GM23338 (cell line): ENCODE results near the gene ADORA2A. TPM values are rescaled to one million over a fixed set of nuclear protein-coding genes. Genes with fewer than 3 reads are reported as not detected.

Experiments
- ATAC-seq: fragments of 200-7000 bp; cut with Tn5 transposase; 3 replicates; pipeline ENCODE4 v1.9.1; 2020
- DNase-seq: peaks from one replicate; pipeline ENCODE4 v3.0.0-alpha.2; 2015; ENCODE audit warnings: low spot score
- H2AFZ ChIP-seq: fragments of 200-600 bp; sonication (generic); 2 replicates; pipeline ENCODE4 v1.8.0; 2016; ENCODE audit warnings: antibody characterized with exemption, mild to moderate bottlenecking, moderate library complexity
- H3F3A ChIP-seq: fragments of 200-600 bp; sonication (generic); replicated peaks from 2 replicates; pipeline ENCODE4 v1.8.0; 2017; ENCODE audit warnings: antibody characterized with exemption, mixed run types, low read depth
- H3K27ac ChIP-seq: fragments of 200-600 bp; sonication (generic); 2 replicates; pipeline ENCODE4 v1.6.1; 2016; ENCODE audit warnings: low read depth
- H3K27me3 ChIP-seq: fragments of 200-600 bp; sonication (generic); 2 replicates; pipeline ENCODE4 v1.8.0; 2016; ENCODE audit warnings: mild to moderate bottlenecking, mixed run types, moderate library complexity; ENCODE audit not compliant: insufficient read depth
- H3K36me3 ChIP-seq: fragments of 200-600 bp; sonication (generic); 2 replicates; pipeline ENCODE4 v1.8.0; 2016; ENCODE audit warnings: mild to moderate bottlenecking; ENCODE audit not compliant: insufficient read depth
- H3K4me1 ChIP-seq: fragments of 200-600 bp; sonication (generic); 2 replicates; pipeline ENCODE4 v1.8.0; 2016; ENCODE audit warnings: mild to moderate bottlenecking, moderate library complexity; ENCODE audit not compliant: insufficient read depth
- H3K4me2 ChIP-seq: fragments of 200-600 bp; sonication (generic); 2 replicates; pipeline ENCODE4 v1.7.1; 2017; ENCODE audit warnings: mixed run types
- H3K4me3 ChIP-seq: fragments of 200-600 bp; sonication (generic); 2 replicates; pipeline ENCODE4 v1.6.1; 2016; ENCODE audit warnings: mixed run types
- H3K79me2 ChIP-seq: fragments of 200-600 bp; sonication (generic); replicated peaks from 2 replicates; pipeline ENCODE4 v1.8.0; 2017; ENCODE audit warnings: mild to moderate bottlenecking; ENCODE audit not compliant: insufficient read depth
- H3K9me2 ChIP-seq: fragments of 200-600 bp; sonication (generic); 2 replicates; pipeline ENCODE4 v1.8.0; 2017; ENCODE audit not compliant: insufficient read depth
- H4K20me1 ChIP-seq: fragments of 200-600 bp; sonication (generic); replicated peaks from 2 replicates; pipeline ENCODE4 v1.8.0; 2017; ENCODE audit warnings: mild to moderate bottlenecking; ENCODE audit not compliant: insufficient read depth
- H3K27ac Mint-ChIP-seq: 2 replicates; pipeline ENCODE4 v1.8.0; 2020; ENCODE audit warnings: inconsistent platforms, mild to moderate bottlenecking, moderate library complexity, mixed read lengths
- H3K27me3 Mint-ChIP-seq: 3 replicates; pipeline ENCODE4 v1.8.0; 2022; ENCODE audit warnings: low read depth, mild to moderate bottlenecking, moderate library complexity, mixed read lengths, inconsistent platforms; ENCODE audit not compliant: insufficient read depth, poor library complexity
- H3K36me3 Mint-ChIP-seq: 3 replicates; pipeline ENCODE4 v1.8.0; 2021; ENCODE audit warnings: low read depth, mild to moderate bottlenecking, inconsistent platforms, moderate library complexity, mixed read lengths
- H3K4me1 Mint-ChIP-seq: 3 replicates; pipeline ENCODE4 v1.8.0; 2020; ENCODE audit warnings: mild to moderate bottlenecking, inconsistent platforms, mixed read lengths
- H3K4me3 Mint-ChIP-seq: 3 replicates; pipeline ENCODE4 v1.8.0; 2021; ENCODE audit warnings: moderate library complexity, mild to moderate bottlenecking, inconsistent platforms, mixed read lengths
- H3K9me3 Mint-ChIP-seq: 3 replicates; pipeline ENCODE4 v1.8.0; 2020; ENCODE audit warnings: moderate library complexity, mild to moderate bottlenecking, inconsistent platforms, mixed read lengths
- CREB1 ChIP-seq: fragments of 250-450 bp; sonication (Bioruptor Pico); IDR thresholded peaks from 2 replicates; pipeline ENCODE4 v1.5.0; 2020; ENCODE audit warnings: low read depth, mild to moderate bottlenecking, moderate library complexity
- CTCF ChIP-seq, 2 experiments: fragments of 200-600 bp in 1 of 2; sonication (generic) in 1 of 2; conservative IDR thresholded peaks; 2 replicates each; pipeline versions ENCODE4 v1.5.1 to v1.6.1; 2016 to 2017; ENCODE audit warnings: antibody characterized with exemption in 2 of 2, low read depth in 2 of 2, mild to moderate bottlenecking in 2 of 2, moderate library complexity in 1 of 2
- ETS1 ChIP-seq: IDR thresholded peaks from 2 replicates; pipeline ENCODE4 v1.6.1; 2016; ENCODE audit warnings: antibody characterized with exemption
- EZH2 ChIP-seq: fragments of 200-600 bp; sonication (generic); IDR thresholded peaks from one replicate; pipeline ENCODE4 v1.8.0; 2017; ENCODE audit warnings: antibody characterized with exemption, mild to moderate bottlenecking, low read depth; ENCODE audit not compliant: unreplicated experiment
- EZH2phosphoT487 ChIP-seq: fragments of 200-600 bp; sonication (generic); IDR thresholded peaks from one replicate; pipeline ENCODE4 v1.8.1; 2018; ENCODE audit warnings: antibody characterized with exemption; ENCODE audit not compliant: unreplicated experiment
- JUNB ChIP-seq: IDR thresholded peaks from one replicate; pipeline ENCODE4 v1.6.1; 2016; ENCODE audit warnings: antibody characterized with exemption; ENCODE audit not compliant: unreplicated experiment
- NANOG ChIP-seq: IDR thresholded peaks from 2 replicates; pipeline ENCODE4 v1.6.1; 2016; ENCODE audit warnings: antibody characterized with exemption, borderline replicate concordance
- POLR2AphosphoS5 ChIP-seq: IDR thresholded peaks from 2 replicates; pipeline ENCODE4 v1.6.1; 2016; ENCODE audit warnings: antibody characterized with exemption, low read depth
- REST ChIP-seq: IDR thresholded peaks from one replicate; pipeline ENCODE4 v1.6.1; 2018; ENCODE audit warnings: antibody characterized with exemption; ENCODE audit not compliant: unreplicated experiment
- STAT1 ChIP-seq: IDR thresholded peaks from one replicate; pipeline ENCODE4 v1.6.1; 2016; ENCODE audit warnings: antibody characterized with exemption; ENCODE audit not compliant: unreplicated experiment
- ZNF114 ChIP-seq: fragments of 250-450 bp; sonication (Bioruptor Pico); IDR thresholded peaks from 2 replicates; pipeline ENCODE4 v1.5.0; 2020; ENCODE audit warnings: mild to moderate bottlenecking, moderate library complexity
- ZNF331 ChIP-seq: fragments of 250-450 bp; sonication (Bioruptor Pico); IDR thresholded peaks from 2 replicates; pipeline ENCODE4 v1.5.0; 2020; ENCODE audit warnings: low read depth, mild to moderate bottlenecking, moderate library complexity
- ZNF462 ChIP-seq: fragments of 250-450 bp; sonication (Bioruptor Pico); IDR thresholded peaks from 2 replicates; pipeline ENCODE4 v1.5.0; 2020; ENCODE audit warnings: mild to moderate bottlenecking, moderate library complexity
- polyA plus RNA-seq: library from polyadenylated mRNA; unstranded; fragments of >200 nt; fragmentation: Nextera tagmentation; extraction: Ambion mirVana; gene quantifications from 2 replicates; pipeline ENCODE4 v1.2.1, GENCODE V29; 2016
- total RNA-seq: library from RNA; depleted of rRNA; stranded (reverse); fragments of >200 nt; shearing (Covaris generic); gene quantifications from 2 replicates; pipeline ENCODE4 v1.2.3, GENCODE V29; 2014

ADORA2A gene
- total and polyA plus RNA-seq, 2 experiments from 2014 or later: 4.1 to 13.5 TPM

GRCh38 chr22:24442352-24442744 lies 14.9 kb downstream of the ADORA2A start:
- Histone ChIP-seq H2AFZ (no peak overlapping the region), H3F3A (no peaks in the 10 kb centered on the region), H3K9me2 (no peaks in the 10 kb centered on the region), H4K20me1 (no peaks in the 10 kb centered on the region), H3K4me1 (no peaks in the 10 kb centered on the region; the same call in 1 of the 2 replicates), H3K36me3 (no peaks in the 10 kb centered on the region), H3K27ac (no peak overlapping the region), H3K4me2 (no peak overlapping the region), H3K27me3 (no peaks in the 10 kb centered on the region), H3K4me3 (no peak overlapping the region), H3K79me2 (no peaks in the 10 kb centered on the region)
- TF ChIP-seq POLR2AphosphoS5 (no peak), EZH2phosphoT487 (no peak), STAT1 (no peak), ZNF114 (CRISPR knock-in tag) (no peak), REST (no peak), CTCF (conservative IDR thresholded peaks at IDR 0.05; ENCODE audit: low read depth in 2 of 2) (no peak), EZH2 (no peak), JUNB (no peak), ZNF331 (CRISPR knock-in tag) (no peak), ETS1 (no peak), NANOG (no peak), CREB1 (CRISPR knock-in tag) (no peak), ZNF462 (CRISPR knock-in tag) (no peak)
- no peaks in the 10 kb centered on the region for H3K9me3 Mint-ChIP-seq
- H3K4me1 Mint-ChIP-seq: peaks cover 12% of the 10 kb centered on the region
- H3K4me3 Mint-ChIP-seq: no peak overlapping the region
- no peak for DNase-seq
- no peaks in the 10 kb centered on the region; the same call in 1 of the 3 replicates for H3K36me3 Mint-ChIP-seq
- peaks cover 2% of the 10 kb centered on the region for H3K27me3 Mint-ChIP-seq
- ATAC-seq: no peak
- no peak overlapping the region; the same call in 1 of the 2 replicates for H3K27ac Mint-ChIP-seq
